ENCODE data around the gene RAF1. TPM values are rescaled to one million over a fixed set of nuclear protein-coding genes. Genes with fewer than 3 reads are reported as not detected.
A peak's percentile ranks its signal among the peaks of the same experiment; 100 is the strongest.

RAF1 gene
- total RNA-seq, 2 donors from 2014 or later: 158 to 183 TPM

- peaks cover 44% of the 10 kb centered on the region for H3K36me3 ChIP-seq
- DNase-seq (ENCODE audit: low spot score) (no peak), ATAC-seq (ENCODE audit: insufficient number of reproducible peaks, low FRiP score, low read depth) (no peak)
- H3K9me3 ChIP-seq: no peaks in the 10 kb centered on the region
- peaks cover 0 to 7% of the 10 kb centered on the region in 2 donors for H3K4me1 ChIP-seq (ENCODE audit: control insufficient read depth in 1 of 2, low read depth in 2 of 2)
- peak overlapping the region in 1 of 2 donors; percentile 34 for H3K27ac ChIP-seq
- no peak for TF ChIP-seq CTCF (IDR thresholded peaks at IDR 0.05)
- no peak overlapping the region for H3K4me3 ChIP-seq
- H3K27me3 ChIP-seq (replicated peaks; ENCODE audit: insufficient read depth): no peaks in the 10 kb centered on the region
Observed at GRCh38 chr3:12593473-12593872, 70.4 kb downstream of the RAF1 start.

DNA sequence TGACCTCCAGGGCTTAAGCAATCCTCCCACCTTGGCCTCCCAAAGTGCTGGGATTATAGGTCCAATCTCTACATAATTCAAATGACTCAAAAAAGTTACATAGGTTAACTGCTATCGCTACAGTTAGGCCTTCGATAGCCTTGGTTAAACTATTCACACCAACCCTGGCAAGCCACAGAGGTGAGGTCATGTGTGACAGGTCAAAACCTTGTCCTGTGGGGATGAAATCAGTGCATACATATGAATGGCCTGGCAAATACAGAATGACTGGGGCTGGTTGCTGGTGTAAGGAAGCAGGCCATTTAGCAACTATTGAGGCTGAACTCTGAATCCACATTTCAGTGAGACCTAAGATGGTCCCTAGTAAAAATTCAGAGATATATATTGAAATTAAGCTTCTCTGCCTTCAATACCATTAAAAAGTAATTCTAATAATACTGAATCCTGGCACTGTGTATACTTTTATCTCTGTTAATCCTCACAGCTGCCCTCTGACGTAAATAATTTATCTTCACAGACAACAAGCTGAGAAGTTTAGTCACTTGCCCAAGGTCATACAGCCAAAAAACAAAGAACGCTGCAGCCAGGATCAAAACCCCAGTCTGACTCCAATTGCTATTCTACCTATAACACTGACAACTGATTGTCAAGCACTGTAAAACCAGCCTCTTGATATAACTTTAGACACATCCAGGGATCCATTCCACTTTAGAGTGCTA is 71.8 kb downstream of the RAF1 start:
- ATAC-seq (ENCODE audit: insufficient number of reproducible peaks, low FRiP score, low read depth): no peak

DNA sequence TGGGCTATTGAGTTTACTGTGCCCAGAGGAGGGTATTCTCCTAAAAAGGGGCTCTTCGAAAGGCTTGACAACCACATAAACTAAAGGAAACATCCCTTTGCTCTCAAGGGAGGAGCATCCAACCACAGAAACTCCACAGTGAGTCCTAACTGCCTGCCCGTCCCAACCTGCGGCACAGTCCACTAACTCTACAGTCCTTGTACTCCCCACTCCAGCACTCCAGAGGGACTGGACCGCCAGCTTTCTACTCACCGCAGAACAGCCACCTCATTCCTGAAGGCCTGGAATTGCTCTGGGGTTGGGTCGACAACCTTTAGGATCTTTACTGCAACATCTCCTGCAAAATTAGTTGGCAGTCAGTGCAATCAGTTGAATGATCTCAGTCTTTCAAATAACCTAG is 72.5 kb downstream of the RAF1 start:
- no peak for TF ChIP-seq CTCF (IDR thresholded peaks at IDR 0.05)
- Histone ChIP-seq H3K4me1 (ENCODE audit: control insufficient read depth in 1 of 2, low read depth in 2 of 2) (no peaks in the 10 kb centered on the region), H3K4me3 (no peak overlapping the region), H3K9me3 (no peaks in the 10 kb centered on the region), H3K27ac (peak overlapping the region in 1 of 2 donors; percentile 0), H3K27me3 (replicated peaks; ENCODE audit: insufficient read depth) (no peaks in the 10 kb centered on the region), H3K36me3 (peaks cover 38% of the 10 kb centered on the region)
- DNase-seq (ENCODE audit: low spot score) (no peak), ATAC-seq (ENCODE audit: insufficient number of reproducible peaks, low FRiP score, low read depth) (no peak)

More for the DNA sequence above, 71.8 kb downstream of the RAF1 start:
- Histone ChIP-seq H3K36me3 (peaks cover 39% of the 10 kb centered on the region), H3K4me1 (ENCODE audit: control insufficient read depth in 1 of 2, low read depth in 2 of 2) (no peaks in the 10 kb centered on the region), H3K9me3 (no peaks in the 10 kb centered on the region), H3K4me3 (no peak overlapping the region), H3K27ac (no peak overlapping the region), H3K27me3 (replicated peaks; ENCODE audit: insufficient read depth) (no peaks in the 10 kb centered on the region)
- TF ChIP-seq CTCF (IDR thresholded peaks at IDR 0.05): no peak
- no peak for DNase-seq (ENCODE audit: low spot score)

DNA sequence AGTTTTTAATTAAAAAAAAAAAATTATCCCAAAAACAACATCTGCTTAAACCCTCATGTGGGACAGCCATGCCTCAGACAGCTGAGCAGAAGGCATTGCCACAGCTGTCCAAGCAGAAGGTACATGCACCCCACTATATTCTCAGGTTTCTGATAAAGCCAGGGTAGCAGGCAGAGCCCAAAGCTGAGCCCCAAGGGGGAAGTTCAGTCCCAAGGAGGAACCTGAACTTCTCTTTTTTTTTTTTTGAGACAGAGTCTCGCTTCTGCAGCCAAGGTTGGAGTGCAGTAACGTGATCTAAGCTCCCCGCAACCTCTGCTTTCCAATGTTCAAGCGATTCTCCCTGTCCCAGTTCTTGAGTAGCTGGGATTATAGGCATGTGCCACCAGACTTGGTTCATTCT is 73.8 kb downstream of the RAF1 start:
- Histone ChIP-seq H3K27me3 (replicated peaks; ENCODE audit: insufficient read depth) (no peaks in the 10 kb centered on the region), H3K4me1 (ENCODE audit: control insufficient read depth in 1 of 2, low read depth in 2 of 2) (no peaks in the 10 kb centered on the region), H3K9me3 (no peaks in the 10 kb centered on the region), H3K36me3 (peaks cover 44% of the 10 kb centered on the region), H3K4me3 (no peak overlapping the region), H3K27ac (no peak overlapping the region)
- ATAC-seq (ENCODE audit: insufficient number of reproducible peaks, low FRiP score, low read depth): no peak
- no peak for TF ChIP-seq CTCF (IDR thresholded peaks at IDR 0.05)
- no peak for DNase-seq (ENCODE audit: low spot score)

DNA sequence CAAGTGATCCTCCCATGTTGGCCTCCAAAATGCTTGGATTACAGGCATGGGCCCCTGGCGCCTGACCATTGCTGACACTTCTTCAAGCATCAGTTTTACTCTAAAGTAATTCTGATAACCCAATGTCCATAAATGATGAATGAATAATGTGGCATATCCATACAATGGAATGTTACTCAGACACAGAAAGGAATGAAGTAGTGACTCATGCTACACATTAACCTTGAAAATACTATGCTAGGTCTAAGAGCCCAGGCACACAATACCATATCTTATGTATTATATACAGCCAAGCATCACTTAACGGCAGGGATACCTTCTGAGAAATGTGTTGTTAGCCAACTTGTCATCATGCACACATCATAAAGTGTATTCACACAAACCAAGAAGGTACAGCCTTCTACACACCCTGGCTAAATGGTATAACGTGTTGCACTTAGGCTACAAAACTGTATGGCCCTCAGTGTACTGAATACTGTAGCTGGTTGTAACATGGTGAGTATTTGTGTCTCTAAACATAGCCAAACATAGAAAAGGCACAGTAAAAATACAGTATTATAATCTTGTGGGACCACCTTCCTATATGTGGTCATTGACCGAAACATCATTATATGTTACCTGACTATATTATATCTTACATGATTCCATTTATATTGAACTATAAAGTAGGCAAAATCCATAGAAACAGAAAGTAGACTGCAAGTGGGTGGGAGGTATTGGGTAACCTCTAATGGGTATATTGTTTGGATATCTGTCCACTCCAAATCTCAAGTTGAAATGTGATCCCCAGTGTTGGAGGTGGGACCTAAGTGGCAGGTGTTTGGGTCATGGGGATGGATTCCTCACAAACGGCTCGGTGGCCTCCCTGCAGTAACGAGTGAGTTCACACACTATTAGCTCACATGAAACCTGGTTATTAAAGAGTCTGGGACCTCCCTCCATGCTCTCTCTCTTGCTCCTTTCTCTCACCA is 75.6 kb downstream of the RAF1 start:
- peaks cover 62% of the 10 kb centered on the region for H3K36me3 ChIP-seq
- H3K9me3 ChIP-seq: no peaks in the 10 kb centered on the region
- no peaks in the 10 kb centered on the region for H3K27me3 ChIP-seq (replicated peaks; ENCODE audit: insufficient read depth)
- H3K27ac ChIP-seq: no peak overlapping the region
- no peak for TF ChIP-seq CTCF (IDR thresholded peaks at IDR 0.05)
- H3K4me1 ChIP-seq (ENCODE audit: control insufficient read depth in 1 of 2, low read depth in 2 of 2): no peaks in the 10 kb centered on the region
- ATAC-seq (ENCODE audit: insufficient number of reproducible peaks, low FRiP score, low read depth) (no peak), DNase-seq (ENCODE audit: low spot score) (no peak)
- no peak overlapping the region for H3K4me3 ChIP-seq
